HG03066 (cell line): ENCODE measurements around the gene FBXO42.
"Not testable (repeated sequence)": the region's sequence is repeated elsewhere in the genome, so short reads cannot be mapped to it uniquely, and the experiment has no call there.

Experiments used
- ATAC-seq: cut with Tn5 transposase; IDR thresholded peaks from one replicate; pipeline ENCODE4 v1.9.1; 2021; ENCODE audit warnings: low read depth; ENCODE audit not compliant: unreplicated experiment

Gene FBXO42

GRCh38 chr1:16275591-16275990 lies 76.7 kb downstream of the FBXO42 start:
- ATAC-seq, result no peak

GRCh38 chr1:16267690-16268180 lies 84.5 kb downstream of the FBXO42 start:
- ATAC-seq, result no peak

DNA sequence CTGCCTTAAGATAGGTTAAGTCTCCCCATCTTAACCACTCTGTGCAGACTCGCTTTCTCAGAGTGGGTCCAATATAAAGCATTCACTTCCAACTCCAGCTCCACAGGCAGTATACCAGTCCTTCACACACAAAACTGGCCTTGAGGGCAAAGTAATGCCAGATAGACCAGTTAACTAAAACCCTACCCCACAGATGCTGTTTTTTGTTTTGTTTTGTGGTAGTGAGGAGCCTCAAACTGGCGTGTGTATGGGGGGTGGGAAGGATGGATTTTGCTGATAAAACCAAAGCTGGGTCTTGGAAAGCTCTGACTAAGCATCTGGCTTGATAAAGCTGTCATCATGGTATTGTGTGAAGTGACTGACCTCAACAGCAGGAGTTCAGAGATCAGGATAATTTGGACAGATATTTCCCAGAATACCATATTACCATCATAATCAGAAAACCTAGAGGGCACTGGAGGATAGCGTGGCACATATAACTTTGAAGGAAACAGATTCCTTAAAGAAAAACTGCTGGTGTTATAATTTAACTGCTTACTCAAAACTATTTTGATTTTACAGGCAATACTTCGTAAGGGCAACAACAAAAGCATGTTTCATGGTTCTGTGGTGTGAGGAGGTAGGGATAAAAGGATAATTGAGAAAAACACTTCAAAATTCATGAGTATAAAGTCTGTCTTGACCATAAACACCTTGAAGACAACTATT lies 85.7 kb downstream of the FBXO42 start:
- ATAC-seq, result no peak

- no peak for ATAC-seq
Observed at GRCh38 chr1:16262067-16262466, 90.2 kb downstream of the FBXO42 start.

DNA sequence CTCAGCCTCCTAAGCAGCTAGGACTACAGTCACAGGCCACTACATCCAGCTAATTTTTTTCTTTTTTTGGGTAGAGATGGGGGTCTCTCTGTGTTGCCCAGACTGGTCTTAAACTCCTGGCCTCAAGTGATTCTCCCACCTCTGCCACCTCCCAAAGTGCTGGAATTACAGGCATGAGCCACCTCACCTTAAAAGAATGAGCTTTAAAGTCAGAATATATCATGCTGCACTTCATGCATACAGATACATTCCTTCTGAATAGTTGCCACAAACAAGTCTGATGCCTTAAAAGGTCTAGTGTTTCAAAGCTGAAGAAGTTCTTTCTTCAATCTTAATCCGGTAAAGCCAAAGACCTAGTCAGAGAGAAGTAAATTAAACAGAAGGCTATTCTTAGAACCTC lies 91.5 kb downstream of the FBXO42 start:
- no peak for ATAC-seq

- ATAC-seq, result no peak
Observed at GRCh38 chr1:16258591-16259135, 93.6 kb downstream of the FBXO42 start.

- ATAC-seq, result no peak
Observed at GRCh38 chr1:16257968-16258367, 94.3 kb downstream of the FBXO42 start.

GRCh38 chr1:16257556-16257955 lies 94.7 kb downstream of the FBXO42 start:
- ATAC-seq, result not testable (repeated sequence)

DNA sequence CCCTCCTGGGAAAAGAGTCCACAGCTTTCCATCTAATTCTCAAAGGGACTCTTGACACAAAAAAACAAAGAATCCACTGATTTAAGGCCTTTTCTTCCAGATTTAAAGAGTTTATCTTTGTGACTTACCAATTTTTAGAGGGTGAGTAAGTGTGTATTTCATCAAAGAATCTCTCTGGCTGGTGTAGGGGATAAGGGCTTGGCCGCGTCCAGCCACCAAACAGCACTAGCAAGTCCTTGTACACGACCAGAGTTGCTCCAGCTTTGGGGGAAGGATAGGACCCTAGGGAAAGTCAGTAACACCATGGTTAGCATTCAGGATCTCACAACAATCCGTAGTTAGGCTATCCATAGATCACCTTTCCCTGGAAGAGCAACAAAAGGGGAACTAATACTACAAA lies 95.8 kb downstream of the FBXO42 start:
- no peak for ATAC-seq

- ATAC-seq, result no peak
Observed at GRCh38 chr1:16254263-16254928, 97.9 kb downstream of the FBXO42 start.

DNA sequence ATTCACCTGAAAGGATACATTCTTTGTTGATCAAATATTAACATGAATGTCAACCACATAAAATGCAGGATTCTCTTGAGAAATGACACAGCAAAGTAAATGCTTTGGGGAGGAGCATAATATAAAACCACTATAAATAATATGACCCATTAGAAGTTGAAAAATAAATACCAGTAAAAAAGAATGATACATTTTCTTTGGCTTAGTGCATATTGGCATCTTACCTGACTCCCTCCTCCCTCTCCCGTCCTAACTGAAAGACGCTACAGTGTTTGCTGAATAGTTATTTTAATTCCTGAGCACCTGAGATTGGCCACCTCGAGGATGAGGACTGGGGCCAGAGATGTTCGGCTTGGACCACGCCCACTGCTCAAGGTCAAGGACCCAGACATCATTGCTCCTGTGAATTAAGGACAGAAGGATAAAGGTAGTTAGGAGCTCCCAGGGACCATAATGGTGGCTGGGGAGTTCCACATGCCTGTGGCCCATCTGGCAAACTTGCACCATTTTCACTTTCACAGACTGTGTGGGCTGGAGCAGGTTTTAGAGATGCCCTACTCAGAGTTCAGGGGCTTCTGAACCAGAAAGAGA lies 98.9 kb downstream of the FBXO42 start:
- ATAC-seq, result no peak

DNA sequence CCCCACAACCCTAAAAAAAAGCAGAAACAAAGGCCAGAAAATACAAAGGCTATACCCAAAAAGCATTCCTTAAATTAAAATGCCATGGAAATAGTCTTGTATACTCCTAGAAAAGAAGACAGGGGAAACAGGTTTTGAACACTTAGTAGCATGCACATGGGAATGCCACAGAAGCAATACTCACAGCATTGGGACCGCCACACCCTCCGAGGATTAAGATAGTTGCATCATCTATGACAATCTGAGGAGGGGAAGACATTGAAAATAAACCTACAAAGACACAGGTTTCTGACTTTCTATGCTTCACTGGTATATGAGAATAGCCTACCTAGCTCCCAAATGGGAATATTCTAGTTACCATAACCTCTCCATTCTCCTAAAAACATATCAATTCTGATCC lies 99.4 kb downstream of the FBXO42 start:
- no peak for ATAC-seq

DNA sequence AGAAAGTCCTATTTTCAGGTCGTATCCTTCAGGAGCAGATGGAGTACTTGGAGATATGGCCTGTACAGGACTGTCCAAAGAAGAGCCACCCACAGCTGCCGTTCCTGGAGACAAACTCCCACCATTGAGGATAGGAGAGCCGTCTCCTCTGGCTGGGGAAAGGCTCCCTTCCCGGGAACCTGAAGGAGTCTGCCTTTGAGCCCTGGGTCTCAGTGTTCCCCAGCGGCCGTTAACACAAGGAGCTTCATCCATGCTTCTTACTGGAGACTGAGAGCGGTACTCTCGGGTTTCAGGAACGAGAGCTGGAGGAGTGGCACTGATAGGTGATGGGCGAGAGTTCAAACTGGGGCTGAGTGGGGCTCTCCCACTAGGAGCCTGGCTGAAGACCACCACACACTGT lies 100.9 kb downstream of the FBXO42 start:
- ATAC-seq, result no peak

DNA sequence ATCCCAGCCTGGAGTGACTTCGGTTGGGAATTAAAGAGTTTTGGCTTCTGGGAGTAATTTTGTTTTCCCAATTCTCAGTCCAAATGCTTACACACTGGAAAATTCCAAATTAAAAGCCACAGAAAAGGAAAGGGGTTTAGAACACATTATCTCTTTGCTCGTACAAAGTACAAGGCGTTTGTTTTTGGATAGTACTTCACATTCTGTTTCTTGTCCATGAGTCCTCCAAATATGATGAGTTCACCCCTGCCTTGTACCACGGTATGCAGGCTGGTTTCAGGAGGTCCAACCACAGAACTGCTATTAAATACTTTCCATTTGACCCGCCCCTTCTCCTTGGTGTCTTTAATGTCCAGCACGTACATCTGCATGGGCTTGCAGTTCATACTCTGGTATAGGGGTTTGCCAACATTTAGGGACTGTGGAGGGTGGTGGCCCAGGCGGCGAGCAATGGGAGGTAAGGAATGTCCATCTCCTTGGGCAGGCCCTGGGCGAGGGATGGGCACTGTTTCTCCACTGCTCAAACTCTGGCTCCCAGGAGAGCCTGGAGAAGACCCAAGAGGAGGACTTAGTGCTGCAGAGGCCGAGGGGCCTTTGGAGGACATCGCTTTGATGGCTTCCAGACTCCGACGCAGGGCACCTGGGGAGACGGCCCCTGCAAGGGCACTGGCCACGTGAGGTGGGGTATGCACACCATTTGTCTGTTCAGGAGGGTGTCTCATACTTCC lies 101.6 kb downstream of the FBXO42 start:
- ATAC-seq, result no peak

DNA sequence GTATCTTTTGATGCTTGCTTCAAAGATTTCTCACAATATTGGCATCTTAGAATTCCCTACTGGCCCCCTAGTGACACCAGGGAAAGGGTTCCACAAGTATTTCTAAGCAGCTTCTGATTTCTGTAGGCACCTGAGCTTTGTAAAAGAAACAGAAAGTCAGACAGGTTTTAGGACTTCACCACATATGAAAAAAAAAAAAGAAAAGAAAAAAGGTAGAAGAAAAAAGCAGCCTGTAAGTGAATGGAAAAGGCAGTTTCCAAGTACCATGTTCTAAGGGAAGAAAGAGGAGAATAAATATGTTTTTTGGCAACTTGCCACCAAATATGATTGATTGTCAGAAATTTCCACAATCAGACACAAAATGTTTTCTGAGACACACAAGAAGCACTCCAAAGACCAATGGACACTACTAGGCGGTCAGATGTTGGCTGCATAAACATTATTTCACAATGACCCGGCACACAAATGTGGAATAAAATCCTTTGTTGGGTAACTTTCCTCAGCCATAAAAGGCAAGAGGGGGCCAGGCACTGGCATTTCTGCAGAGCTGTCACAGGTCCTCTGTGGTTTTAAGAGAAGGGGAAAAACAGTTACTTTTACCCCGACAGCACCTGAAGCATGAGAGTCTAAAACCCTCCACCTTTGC lies 102.6 kb downstream of the FBXO42 start:
- no peak for ATAC-seq

DNA sequence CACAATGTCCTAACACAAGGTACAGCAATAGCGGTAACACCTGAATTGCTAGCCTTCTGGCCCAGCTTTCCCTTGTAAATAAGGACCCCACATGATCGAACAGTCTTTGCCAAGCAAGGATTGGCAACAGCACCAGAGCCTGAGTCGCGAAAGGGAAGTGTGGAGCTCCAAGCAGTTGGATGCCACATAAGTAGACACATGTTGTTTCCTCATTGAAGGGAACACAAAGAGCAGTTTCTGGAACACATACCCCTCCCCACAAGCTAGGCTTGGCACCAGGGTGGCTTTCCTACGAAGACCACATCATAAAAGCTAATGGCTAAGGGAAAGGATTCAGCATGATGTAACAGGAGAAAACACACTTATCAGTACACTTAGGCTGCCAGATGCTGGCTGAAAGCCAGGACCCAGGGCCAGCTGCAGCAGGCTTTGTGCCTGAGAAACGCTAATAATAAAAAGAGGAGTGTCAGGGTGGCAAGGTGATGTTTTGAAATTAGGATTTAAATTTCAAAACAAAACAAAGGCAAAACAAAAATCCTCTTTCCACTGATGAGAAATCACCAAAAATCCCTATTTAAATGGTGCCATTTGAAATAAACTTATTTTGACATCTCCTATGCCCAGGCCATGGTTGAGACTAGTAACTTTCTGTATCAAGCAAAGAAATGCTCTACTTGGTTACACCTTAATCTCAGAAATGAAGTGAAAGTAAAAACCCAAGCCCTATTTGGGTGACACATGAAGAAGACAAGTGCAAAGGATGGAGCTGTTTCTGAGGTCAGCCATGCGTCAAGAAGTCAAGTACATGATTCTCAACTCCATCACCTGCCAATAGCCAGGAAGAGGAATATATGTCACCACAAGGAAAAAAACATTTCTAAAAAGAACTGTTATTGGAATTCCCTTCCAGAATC lies 103.4 kb downstream of the FBXO42 start:
- ATAC-seq, result peak; percentile 70

DNA sequence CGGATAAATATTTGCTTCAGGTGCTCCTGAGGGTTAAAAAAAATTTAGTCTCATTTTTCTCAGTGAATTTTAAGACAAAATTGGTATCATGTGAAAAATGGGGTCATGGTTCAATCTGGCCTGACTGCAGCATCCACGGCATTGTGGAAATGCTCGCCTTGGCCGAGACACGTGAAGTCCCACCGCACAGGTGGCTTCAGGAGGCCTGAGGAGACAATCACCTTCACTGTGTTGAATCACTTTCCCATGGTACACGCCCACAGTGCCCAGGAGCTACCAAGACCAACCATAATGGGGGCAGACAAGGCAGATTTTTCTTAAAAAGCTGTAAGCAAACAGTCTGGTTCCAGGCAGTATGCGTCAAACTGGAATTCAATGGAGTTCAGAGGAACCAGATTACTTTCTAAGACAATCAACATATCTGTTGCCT lies 104.3 kb downstream of the FBXO42 start:
- ATAC-seq, result no peak

- ATAC-seq, result no peak
Observed at GRCh38 chr1:16247441-16247840, 104.8 kb downstream of the FBXO42 start.

- no peak for ATAC-seq
Observed at GRCh38 chr1:16246961-16247360, 105.3 kb downstream of the FBXO42 start.
